Stimulated activated effector memory CD8-positive, alpha-beta T cell treated with anti-CD3 and anti-CD28 coated beads, Interleukin-12 subunit alpha, Interleukin-12 subunit beta, amount 100 ng/mL, for 72 hours (primary cell): ENCODE measurements around the gene CDK5.
"Not testable (repeated sequence)": the region's sequence is repeated elsewhere in the genome, so short reads cannot be mapped to it uniquely, and the experiment has no call there.

ENCODE experiments used
- ATAC-seq: fragments of 150-1000 bp; cut with Tn5 transposase; 2 replicates; pipeline ENCODE4 v1.10.0; 2021
- DNase-seq, 2 donors: peaks; one replicate each; pipeline ENCODE4 v3.0.0; 2021 to 2022; ENCODE audit warnings: low spot score in 2 of 2
- H3K27ac Mint-ChIP-seq: one replicate; pipeline ENCODE4 v1.8.0; 2022; ENCODE audit warnings: mild to moderate bottlenecking, mixed read lengths
- H3K36me3 Mint-ChIP-seq: one replicate; pipeline ENCODE4 v1.8.0; 2022; ENCODE audit warnings: mild to moderate bottlenecking, mixed read lengths
- H3K4me1 Mint-ChIP-seq: one replicate; pipeline ENCODE4 v1.8.0; 2022; ENCODE audit warnings: mixed read lengths
- H3K4me3 Mint-ChIP-seq: one replicate; pipeline ENCODE4 v1.8.0; 2022; ENCODE audit warnings: mild to moderate bottlenecking, mixed read lengths
- H3K9me3 Mint-ChIP-seq: one replicate; pipeline ENCODE4 v1.8.0; 2022; ENCODE audit warnings: mixed read lengths

The CDK5 gene

GRCh38 chr7:151013356-151013732 lies 44.4 kb downstream of the CDK5 start:
- Mint-ChIP-seq H3K27ac (peak overlapping the region; percentile 96), H3K36me3 (peaks cover 30% of the 10 kb centered on the region), H3K4me3 (peak overlapping the region; percentile 85), H3K9me3 (no peaks in the 10 kb centered on the region), H3K4me1 (peaks cover 70% of the 10 kb centered on the region)
- peak; percentile 0 for ATAC-seq
- DNase-seq = peak in 1 of 2 donors; percentile 63

GRCh38 chr7:151012911-151013347 lies 44.8 kb downstream of the CDK5 start:
- peak overlapping the region; percentile 29 for H3K4me3 Mint-ChIP-seq
- H3K9me3 Mint-ChIP-seq = no peaks in the 10 kb centered on the region
- peaks cover 70% of the 10 kb centered on the region for H3K4me1 Mint-ChIP-seq
- ATAC-seq (no peak), DNase-seq (no peak)
- H3K36me3 Mint-ChIP-seq = peaks cover 26% of the 10 kb centered on the region
- peak overlapping the region; percentile 60 for H3K27ac Mint-ChIP-seq

DNA sequence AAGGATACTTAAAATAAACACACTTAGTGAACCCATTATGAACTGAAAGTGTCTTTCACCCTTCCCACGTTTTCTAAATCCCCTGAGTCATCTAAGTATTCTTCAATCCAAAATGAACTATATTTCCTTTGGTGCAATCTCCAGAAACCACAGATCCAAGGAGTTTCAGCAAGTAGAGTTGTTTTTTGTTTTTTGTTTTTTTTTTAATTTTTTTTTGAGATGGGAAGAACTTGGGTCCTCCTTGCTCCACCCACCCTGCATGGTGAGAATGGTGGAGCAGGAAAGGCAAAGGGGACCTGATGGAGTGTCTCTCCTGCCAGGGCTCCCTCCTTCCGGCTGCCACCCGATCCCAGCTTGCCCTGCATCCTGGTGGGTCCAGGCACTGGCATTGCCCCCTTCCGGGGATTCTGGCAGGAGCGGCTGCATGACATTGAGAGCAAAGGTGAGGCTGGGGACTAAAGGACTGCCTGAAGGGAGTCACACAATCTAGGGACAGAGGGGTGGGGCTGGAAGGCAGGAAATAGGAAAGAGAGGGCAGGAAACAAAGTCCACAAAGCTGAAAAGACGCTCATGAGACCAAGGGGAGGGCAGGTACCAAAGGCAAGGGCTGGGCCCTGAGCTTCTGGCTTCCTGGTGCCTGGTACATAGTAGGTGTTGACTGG lies 45.5 kb downstream of the CDK5 start:
- peak overlapping the region; percentile 60 for H3K27ac Mint-ChIP-seq
- H3K4me3 Mint-ChIP-seq = peak overlapping the region; percentile 29
- DNase-seq = no peak

GRCh38 chr7:151011616-151012015 lies 46.1 kb downstream of the CDK5 start:
- Mint-ChIP-seq H3K27ac (peak overlapping the region; percentile 60), H3K4me1 (peaks cover 71% of the 10 kb centered on the region), H3K4me3 (peak overlapping the region; percentile 29), H3K36me3 (peaks cover 25% of the 10 kb centered on the region)
- DNase-seq, ATAC-seq, H3K9me3 Mint-ChIP-seq: not testable (repeated sequence)

More for the DNA sequence above, 45.5 kb downstream of the CDK5 start:
- H3K36me3 Mint-ChIP-seq = peaks cover 26% of the 10 kb centered on the region
- H3K9me3 Mint-ChIP-seq = no peaks in the 10 kb centered on the region
- peaks cover 71% of the 10 kb centered on the region for H3K4me1 Mint-ChIP-seq
- ATAC-seq = no peak

- no peak for DNase-seq
- peak overlapping the region; percentile 82 for H3K27ac Mint-ChIP-seq
- H3K4me1 Mint-ChIP-seq = peaks cover 66% of the 10 kb centered on the region
- peak overlapping the region; percentile 69 for H3K4me3 Mint-ChIP-seq
- no peak for ATAC-seq
- H3K36me3 Mint-ChIP-seq = peaks cover 19% of the 10 kb centered on the region
- H3K9me3 Mint-ChIP-seq = no peaks in the 10 kb centered on the region
These were observed 46.6 kb downstream of the CDK5 start for GRCh38 chr7:151011097-151011409.

- peak; percentile 25 for ATAC-seq
- Mint-ChIP-seq H3K4me3 (peak overlapping the region; percentile 69), H3K27ac (peak overlapping the region; percentile 82), H3K9me3 (no peaks in the 10 kb centered on the region), H3K4me1 (peaks cover 60% of the 10 kb centered on the region), H3K36me3 (peaks cover 14% of the 10 kb centered on the region)
- no peak for DNase-seq
These were observed 47.2 kb downstream of the CDK5 start for GRCh38 chr7:151010307-151011096.

DNA sequence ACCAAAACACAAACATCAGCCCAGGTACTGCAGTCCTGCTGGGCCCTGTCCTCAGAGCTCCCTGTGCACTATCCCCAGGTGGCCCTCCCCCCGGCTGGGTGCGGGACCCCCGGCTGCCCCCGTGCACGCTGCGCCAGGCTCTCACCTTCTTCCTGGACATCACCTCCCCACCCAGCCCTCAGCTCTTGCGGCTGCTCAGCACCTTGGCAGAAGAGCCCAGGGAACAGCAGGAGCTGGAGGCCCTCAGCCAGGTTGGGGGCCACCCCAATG lies 47.7 kb downstream of the CDK5 start:
- peaks cover 55% of the 10 kb centered on the region for H3K4me1 Mint-ChIP-seq
- DNase-seq (no peak), ATAC-seq (no peak)
- no peaks in the 10 kb centered on the region for H3K9me3 Mint-ChIP-seq
- H3K27ac Mint-ChIP-seq = peak overlapping the region; percentile 82
- peak overlapping the region; percentile 69 for H3K4me3 Mint-ChIP-seq
- H3K36me3 Mint-ChIP-seq = peaks cover 11% of the 10 kb centered on the region

DNA sequence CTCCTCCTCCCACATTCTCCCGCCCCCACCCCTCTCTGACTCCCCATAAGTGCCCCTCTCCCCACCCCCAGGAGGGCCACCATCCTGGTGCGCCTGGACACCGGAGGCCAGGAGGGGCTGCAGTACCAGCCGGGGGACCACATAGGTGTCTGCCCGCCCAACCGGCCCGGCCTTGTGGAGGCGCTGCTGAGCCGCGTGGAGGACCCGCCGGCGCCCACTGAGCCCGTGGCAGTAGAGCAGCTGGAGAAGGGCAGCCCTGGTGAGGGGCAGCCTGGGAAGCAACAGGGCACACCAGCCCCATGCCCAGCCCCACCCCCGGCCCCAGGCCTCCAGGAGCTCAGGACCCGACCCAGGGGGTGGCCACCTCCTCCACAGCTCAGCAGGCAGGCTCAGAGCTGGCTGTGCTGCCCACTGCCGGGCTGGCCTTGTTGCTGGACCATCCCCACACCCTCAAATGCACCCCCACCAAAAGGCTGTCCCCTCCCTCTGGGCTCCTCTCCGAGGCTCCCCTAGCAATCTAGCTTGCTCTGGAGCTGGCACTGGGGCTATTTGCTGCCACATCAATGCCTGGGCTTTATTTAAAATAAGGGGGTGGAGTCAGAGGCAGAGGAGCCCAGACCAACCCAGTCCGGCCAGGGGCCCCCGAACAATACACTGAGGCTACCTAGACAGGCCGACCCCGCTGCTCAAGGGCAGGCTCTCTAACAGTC lies 48.2 kb downstream of the CDK5 start:
- Mint-ChIP-seq H3K36me3 (peaks cover 11% of the 10 kb centered on the region), H3K9me3 (no peaks in the 10 kb centered on the region), H3K27ac (peak overlapping the region; percentile 82), H3K4me3 (peak overlapping the region; percentile 69), H3K4me1 (peaks cover 51% of the 10 kb centered on the region)
- ATAC-seq (no peak), DNase-seq (no peak)

- Mint-ChIP-seq H3K27ac (peak overlapping the region; percentile 79), H3K4me1 (peaks cover 43% of the 10 kb centered on the region)
These were observed 49.0 kb downstream of the CDK5 start for GRCh38 chr7:151008511-151009323.

DNA sequence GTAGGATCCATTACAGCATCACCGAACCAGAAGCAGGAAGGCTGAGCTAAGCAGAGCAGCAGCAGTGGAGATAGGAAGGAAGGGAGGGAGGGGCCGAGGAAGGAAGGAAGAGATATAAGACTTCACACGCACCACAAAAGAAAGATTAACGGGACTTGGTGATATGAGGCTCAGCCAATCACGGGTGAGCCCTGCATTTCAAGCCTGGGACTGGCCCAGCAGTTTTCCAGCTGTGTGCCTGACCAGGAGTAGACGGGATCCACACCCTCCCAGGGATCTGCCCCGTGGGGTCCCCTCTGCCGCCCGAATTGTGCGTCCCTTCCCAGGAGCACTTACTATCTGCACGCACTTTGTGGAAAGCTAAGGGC lies 49.6 kb downstream of the CDK5 start:
- no peak for DNase-seq
- Mint-ChIP-seq H3K9me3 (no peaks in the 10 kb centered on the region), H3K36me3 (no peaks in the 10 kb centered on the region), H3K4me1 (peaks cover 42% of the 10 kb centered on the region), H3K27ac (peak overlapping the region; percentile 79), H3K4me3 (peak overlapping the region; percentile 69)
- peak; percentile 29 for ATAC-seq

More at GRCh38 chr7:151008511-151009323, 49.0 kb downstream of the CDK5 start:
- peak; percentile 90 to 95 for DNase-seq
- Mint-ChIP-seq H3K9me3 (no peaks in the 10 kb centered on the region), H3K36me3 (peaks cover 4% of the 10 kb centered on the region), H3K4me3 (peak overlapping the region; percentile 69)
- ATAC-seq = peak; percentile 84

DNA sequence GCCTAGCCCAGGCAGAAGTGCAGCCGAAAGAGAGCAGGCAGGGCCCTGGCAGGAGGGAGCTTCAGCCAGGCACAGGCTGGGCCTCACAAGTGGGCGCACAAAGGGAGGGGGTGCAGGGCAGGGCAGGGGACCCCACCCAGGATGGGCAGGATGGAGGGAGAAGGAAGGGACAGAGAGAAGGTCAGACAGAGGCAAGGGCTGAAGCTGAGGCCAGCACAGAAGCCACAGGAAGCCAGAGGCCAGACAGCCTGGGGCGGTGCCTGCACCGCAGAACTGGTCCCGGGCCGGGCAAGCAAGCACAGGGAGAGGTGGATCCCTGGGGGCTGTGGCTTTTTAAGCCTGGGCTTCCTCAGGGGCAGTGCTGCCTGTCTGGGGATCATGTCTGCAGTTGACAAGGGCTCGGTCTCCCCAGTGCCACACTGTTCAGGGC lies 50.2 kb downstream of the CDK5 start:
- Mint-ChIP-seq H3K27ac (peak overlapping the region; percentile 79), H3K4me3 (peak overlapping the region; percentile 69), H3K36me3 (no peaks in the 10 kb centered on the region), H3K9me3 (no peaks in the 10 kb centered on the region), H3K4me1 (peaks cover 38% of the 10 kb centered on the region)
- DNase-seq (no peak), ATAC-seq (no peak)

DNA sequence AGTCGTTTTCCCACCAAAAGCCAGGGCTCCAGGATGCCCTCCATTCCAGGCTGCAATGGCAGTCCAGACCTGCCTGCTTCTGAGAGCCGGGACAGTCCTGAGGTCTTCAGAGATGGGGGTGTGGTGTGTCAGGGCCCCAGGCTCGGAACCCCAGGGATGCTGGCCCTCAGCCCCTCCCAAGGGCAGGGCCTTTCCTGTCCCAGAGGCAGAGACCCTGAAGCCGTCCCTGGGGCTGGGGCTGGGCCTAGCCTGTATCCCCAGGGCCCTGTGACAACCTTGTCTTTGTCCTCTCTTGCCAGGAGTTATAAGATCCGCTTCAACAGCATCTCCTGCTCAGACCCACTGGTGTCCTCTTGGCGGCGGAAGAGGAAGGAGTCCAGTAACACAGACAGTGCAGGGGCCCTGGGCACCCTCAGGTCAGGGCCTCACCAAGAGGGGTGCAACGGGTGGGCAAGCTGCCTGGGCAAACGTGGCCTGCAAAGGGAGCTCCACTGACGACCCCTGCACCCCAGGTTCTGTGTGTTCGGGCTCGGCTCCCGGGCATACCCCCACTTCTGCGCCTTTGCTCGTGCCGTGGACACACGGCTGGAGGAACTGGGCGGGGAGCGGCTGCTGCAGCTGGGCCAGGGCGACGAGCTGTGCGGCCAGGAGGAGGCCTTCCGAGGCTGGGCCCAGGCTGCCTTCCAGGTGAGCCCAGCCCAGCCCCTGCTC lies 51.0 kb downstream of the CDK5 start:
- peaks cover 30% of the 10 kb centered on the region for H3K4me1 Mint-ChIP-seq
- H3K9me3 Mint-ChIP-seq = no peaks in the 10 kb centered on the region
- H3K36me3 Mint-ChIP-seq = no peaks in the 10 kb centered on the region
- peak overlapping the region; percentile 79 for H3K27ac Mint-ChIP-seq
- no peak for ATAC-seq
- H3K4me3 Mint-ChIP-seq = peak overlapping the region; percentile 69
- no peak for DNase-seq

- H3K4me3 Mint-ChIP-seq = no peak overlapping the region
- ATAC-seq = no peak
These were observed 52.1 kb downstream of the CDK5 start for GRCh38 chr7:151005566-151005965.

More at GRCh38 chr7:151005566-151005965, 52.1 kb downstream of the CDK5 start:
- H3K27ac Mint-ChIP-seq = no peak overlapping the region
- no peak for DNase-seq
- H3K4me1 Mint-ChIP-seq = peaks cover 24% of the 10 kb centered on the region
- no peaks in the 10 kb centered on the region for H3K9me3 Mint-ChIP-seq
- no peaks in the 10 kb centered on the region for H3K36me3 Mint-ChIP-seq
